Activated CD4-positive, alpha-beta T cell treated with anti-CD3 and anti-CD28 coated beads, Interleukin-2, amount 10 ng/mL, durations not matched to agents 24 days and 14 days (primary cell): Measurements from ENCODE around the gene SFRP4. TPM values are rescaled to one million over a fixed set of nuclear protein-coding genes. Genes with fewer than 3 reads are reported as not detected.
"Not testable (repeated sequence)": the region's sequence is repeated elsewhere in the genome, so short reads cannot be mapped to it uniquely, and the experiment has no call there.

Experiments
- DNase-seq: peaks from one replicate; pipeline ENCODE4 v3.0.0; 2022
- H3K27ac Mint-ChIP-seq: one replicate; pipeline ENCODE4 v1.8.0; 2022; ENCODE audit warnings: mild to moderate bottlenecking, mixed read lengths
- H3K27me3 Mint-ChIP-seq: one replicate; pipeline ENCODE4 v1.8.0; 2022; ENCODE audit warnings: mixed read lengths
- H3K36me3 Mint-ChIP-seq: one replicate; pipeline ENCODE4 v1.8.0; 2022; ENCODE audit warnings: low read depth, mild to moderate bottlenecking, mixed read lengths
- H3K4me1 Mint-ChIP-seq: one replicate; pipeline ENCODE4 v1.8.0; 2021; ENCODE audit warnings: mixed read lengths
- H3K4me3 Mint-ChIP-seq: one replicate; pipeline ENCODE4 v1.8.0; 2022; ENCODE audit warnings: mild to moderate bottlenecking, moderate library complexity, mixed read lengths
- H3K9me3 Mint-ChIP-seq: one replicate; pipeline ENCODE4 v1.8.0; 2021; ENCODE audit warnings: mixed read lengths
- intact Hi-C: fragments of 100-400 bp; cut with micrococcal nuclease; formaldehyde crosslinking; loops from one replicate; pipeline ENCODE4 v1.15.1; 2023
- total RNA-seq: library from RNA; stranded (reverse); gene quantifications from 2 replicates; pipeline ENCODE4 v1.2.3, GENCODE V29; 2022

Gene SFRP4
- total RNA-seq, result not detected in 2 replicates

- H3K4me1 Mint-ChIP-seq, result peaks cover 8% of the 10 kb centered on the region
- H3K9me3 Mint-ChIP-seq, result no peaks in the 10 kb centered on the region
- no peak for DNase-seq
- intact Hi-C loops, result no loop called here
- peaks cover 62% of the 10 kb centered on the region for H3K27me3 Mint-ChIP-seq
- peak within 1 kb of the TSS; percentile 45 for H3K4me3 Mint-ChIP-seq
- H3K36me3 Mint-ChIP-seq, result no peaks in the 10 kb centered on the region
- H3K27ac Mint-ChIP-seq, result no peak within 1 kb of the TSS
These were observed at the start of gene SFRP4 for GRCh38 chr7:37916673-37917660. Gene SFRP4, minus strand, starts transcription at chr7:37916817. Its CDS starts 280 bp downstream, at chr7:37916537.

GRCh38 chr7:37964196-37964595, 47.6 kb upstream of the SFRP4 start:
- no peaks in the 10 kb centered on the region for H3K4me1 Mint-ChIP-seq
- intact Hi-C loops, result no loop called here
- no peaks in the 10 kb centered on the region for H3K36me3 Mint-ChIP-seq
- H3K27ac Mint-ChIP-seq, result no peak overlapping the region
- H3K4me3 Mint-ChIP-seq, result no peak overlapping the region
- no peak for DNase-seq
- H3K27me3 Mint-ChIP-seq, result peaks cover 2% of the 10 kb centered on the region
- H3K9me3 Mint-ChIP-seq, result no peaks in the 10 kb centered on the region

- no peaks in the 10 kb centered on the region for H3K9me3 Mint-ChIP-seq
- no peak overlapping the region for H3K27ac Mint-ChIP-seq
- no peaks in the 10 kb centered on the region for H3K36me3 Mint-ChIP-seq
- H3K4me3 Mint-ChIP-seq, result no peak overlapping the region
- H3K4me1 Mint-ChIP-seq, result no peaks in the 10 kb centered on the region
- no peaks in the 10 kb centered on the region for H3K27me3 Mint-ChIP-seq
- intact Hi-C loops, result no loop called here
- no peak for DNase-seq
These were observed 44.6 kb upstream of the SFRP4 start for GRCh38 chr7:37961251-37961650.

DNA sequence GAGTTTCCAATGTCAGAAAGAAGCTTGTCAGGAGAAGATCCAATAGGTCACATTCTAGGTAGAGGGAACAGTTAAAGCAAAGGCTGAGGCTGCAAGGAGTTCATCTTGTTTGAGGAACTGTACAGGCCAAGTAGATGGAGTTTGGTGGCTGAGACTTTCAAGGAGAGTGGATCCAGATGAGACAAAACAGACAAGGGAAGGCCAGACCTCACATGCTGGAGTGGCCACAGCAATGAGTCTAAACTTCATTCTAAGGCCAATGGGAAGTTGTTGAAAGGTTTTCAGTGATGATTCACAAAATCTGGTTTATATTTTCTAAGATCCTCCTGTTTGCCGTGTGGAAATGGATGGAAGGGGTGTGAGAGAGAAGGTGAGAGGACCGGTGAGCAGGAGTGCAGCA, 43.9 kb upstream of the SFRP4 start:
- intact Hi-C loops, result no loop called here
- Mint-ChIP-seq H3K4me1 (no peaks in the 10 kb centered on the region), H3K9me3 (no peaks in the 10 kb centered on the region), H3K4me3 (no peak overlapping the region), H3K27me3 (peaks cover 3% of the 10 kb centered on the region), H3K36me3 (no peaks in the 10 kb centered on the region), H3K27ac (no peak overlapping the region)
- DNase-seq, result no peak

DNA sequence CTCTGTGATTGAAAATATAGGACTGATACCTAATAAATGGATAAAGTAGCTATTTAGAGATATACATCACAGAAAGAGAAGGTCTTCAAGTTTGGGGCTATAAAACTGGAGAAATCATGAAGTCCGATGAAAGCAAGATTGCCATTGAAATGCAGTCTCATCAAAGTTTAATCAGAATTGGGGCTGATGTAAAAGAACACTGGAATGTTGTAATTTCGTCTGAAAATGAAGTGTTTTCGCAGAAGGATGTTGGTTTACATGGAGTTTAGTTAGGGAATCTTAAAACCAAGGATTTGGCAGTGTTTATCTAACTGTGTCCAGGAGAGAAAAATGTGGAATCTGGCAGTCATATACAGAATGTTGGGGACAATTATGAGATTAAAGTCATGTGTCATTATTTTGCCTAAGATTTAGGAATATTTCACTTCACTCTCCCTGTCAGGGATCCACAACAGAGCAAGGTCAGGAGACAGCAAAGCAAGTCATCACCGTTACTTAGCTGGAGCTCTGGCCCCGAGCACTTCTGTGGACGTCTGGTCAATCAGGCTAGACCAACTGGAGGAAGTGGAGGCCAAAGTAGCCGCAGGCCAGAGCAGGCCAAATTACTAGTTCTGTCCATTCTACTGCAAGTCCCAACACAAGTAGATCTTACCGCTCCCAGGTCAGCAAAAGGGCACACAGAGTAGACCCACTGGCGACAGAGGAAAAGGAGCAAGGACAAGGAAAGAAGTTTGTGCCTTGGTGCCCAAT, 40.8 kb upstream of the SFRP4 start:
- Mint-ChIP-seq H3K27me3 (peaks cover 3% of the 10 kb centered on the region), H3K27ac (no peak overlapping the region), H3K36me3 (no peaks in the 10 kb centered on the region), H3K4me1 (no peaks in the 10 kb centered on the region), H3K4me3 (no peak overlapping the region), H3K9me3 (no peaks in the 10 kb centered on the region)
- intact Hi-C loops, result no loop called here
- DNase-seq, result no peak

- Mint-ChIP-seq H3K36me3 (no peaks in the 10 kb centered on the region), H3K4me1 (no peaks in the 10 kb centered on the region), H3K27ac (no peak overlapping the region), H3K4me3 (no peak overlapping the region), H3K9me3 (no peaks in the 10 kb centered on the region), H3K27me3 (peaks cover 3% of the 10 kb centered on the region)
- DNase-seq, result no peak
- intact Hi-C loops, result no loop called here
These were observed 40.2 kb upstream of the SFRP4 start for GRCh38 chr7:37956791-37957190.

GRCh38 chr7:37954217-37954616, 37.6 kb upstream of the SFRP4 start:
- DNase-seq, H3K4me1 Mint-ChIP-seq, H3K27me3 Mint-ChIP-seq, intact Hi-C loops, H3K9me3 Mint-ChIP-seq, H3K36me3 Mint-ChIP-seq, H3K27ac Mint-ChIP-seq, H3K4me3 Mint-ChIP-seq: not testable (repeated sequence)

DNA sequence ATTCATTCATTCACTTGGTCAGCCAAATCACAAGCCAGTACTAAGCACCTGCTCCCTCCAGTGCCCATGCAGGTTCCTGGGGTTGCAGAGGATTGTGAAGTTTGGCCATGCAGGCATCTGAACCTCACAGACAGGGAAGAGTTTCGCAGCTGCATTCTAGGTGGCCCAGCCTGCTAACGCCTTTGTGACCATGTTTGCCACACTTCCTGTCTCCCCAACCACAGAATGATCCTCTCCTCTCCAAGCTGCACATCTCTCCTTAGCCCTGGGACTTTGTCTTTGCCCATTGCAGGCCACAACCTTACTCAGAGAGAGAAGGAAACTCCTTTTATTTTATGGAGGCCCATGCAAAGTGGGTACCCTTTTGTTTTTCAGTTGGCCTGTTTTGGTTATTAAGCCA, 35.6 kb upstream of the SFRP4 start:
- Mint-ChIP-seq H3K4me1 (no peaks in the 10 kb centered on the region), H3K27me3 (peaks cover 3% of the 10 kb centered on the region), H3K36me3 (no peaks in the 10 kb centered on the region), H3K27ac (no peak overlapping the region), H3K4me3 (no peak overlapping the region), H3K9me3 (no peaks in the 10 kb centered on the region)
- intact Hi-C loops, result no loop called here
- DNase-seq, result no peak

DNA sequence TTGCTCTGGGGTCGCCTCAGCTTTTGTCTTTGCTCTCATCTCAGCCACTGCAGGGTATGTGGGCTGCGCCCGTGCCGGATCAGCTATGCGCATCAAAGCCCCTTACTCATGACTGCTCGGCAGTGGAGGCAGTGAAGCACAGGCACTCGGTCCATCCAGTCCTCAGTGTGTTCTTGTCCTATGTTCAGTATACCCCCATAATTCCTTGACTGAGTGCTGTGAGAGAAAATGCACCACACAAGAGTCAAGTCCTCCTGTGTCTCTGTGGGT, 31.3 kb upstream of the SFRP4 start:
- H3K4me1 Mint-ChIP-seq, result no peaks in the 10 kb centered on the region
- DNase-seq, result no peak
- H3K36me3 Mint-ChIP-seq, result no peaks in the 10 kb centered on the region
- no peak overlapping the region for H3K4me3 Mint-ChIP-seq
- no peak overlapping the region for H3K27ac Mint-ChIP-seq
- intact Hi-C loops, result no loop called here
- H3K9me3 Mint-ChIP-seq, result no peaks in the 10 kb centered on the region
- H3K27me3 Mint-ChIP-seq, result no peaks in the 10 kb centered on the region

- no peak for DNase-seq
- H3K4me3 Mint-ChIP-seq, result no peak overlapping the region
- no peak overlapping the region for H3K27ac Mint-ChIP-seq
- intact Hi-C loops, result no loop called here
- H3K9me3 Mint-ChIP-seq, result no peaks in the 10 kb centered on the region
- no peaks in the 10 kb centered on the region for H3K4me1 Mint-ChIP-seq
- H3K27me3 Mint-ChIP-seq, result no peaks in the 10 kb centered on the region
- no peaks in the 10 kb centered on the region for H3K36me3 Mint-ChIP-seq
These were observed 30.7 kb upstream of the SFRP4 start for GRCh38 chr7:37947138-37947940.

DNA sequence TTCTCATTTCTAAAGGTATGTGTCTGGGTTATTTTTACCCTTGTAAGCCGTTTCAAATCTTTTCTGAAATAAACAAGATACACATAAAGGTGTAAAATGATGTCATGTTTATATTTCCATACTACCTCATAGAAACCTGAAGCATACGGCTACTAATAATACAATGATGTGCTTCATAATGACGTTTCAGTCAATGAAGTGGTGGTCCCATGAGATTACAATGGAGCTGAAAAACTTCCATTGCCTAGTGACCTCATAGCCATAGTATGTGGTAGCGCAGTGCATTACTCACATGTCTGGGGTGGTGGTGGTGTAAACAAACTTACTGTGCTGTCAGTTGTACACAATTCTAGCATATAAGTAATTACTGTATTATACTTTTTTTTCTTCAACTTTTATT, 28.7 kb upstream of the SFRP4 start:
- Mint-ChIP-seq H3K27me3 (no peaks in the 10 kb centered on the region), H3K9me3 (no peaks in the 10 kb centered on the region), H3K4me3 (no peak overlapping the region), H3K36me3 (no peaks in the 10 kb centered on the region), H3K4me1 (no peaks in the 10 kb centered on the region), H3K27ac (no peak overlapping the region)
- DNase-seq, result no peak
- intact Hi-C loops, result no loop called here

- Mint-ChIP-seq H3K4me1 (no peaks in the 10 kb centered on the region), H3K4me3 (no peak overlapping the region), H3K27me3 (no peaks in the 10 kb centered on the region), H3K9me3 (no peaks in the 10 kb centered on the region), H3K27ac (no peak overlapping the region), H3K36me3 (no peaks in the 10 kb centered on the region)
- intact Hi-C loops, result no loop called here
- DNase-seq, result no peak
These were observed 28.1 kb upstream of the SFRP4 start for GRCh38 chr7:37944737-37945054.

DNA sequence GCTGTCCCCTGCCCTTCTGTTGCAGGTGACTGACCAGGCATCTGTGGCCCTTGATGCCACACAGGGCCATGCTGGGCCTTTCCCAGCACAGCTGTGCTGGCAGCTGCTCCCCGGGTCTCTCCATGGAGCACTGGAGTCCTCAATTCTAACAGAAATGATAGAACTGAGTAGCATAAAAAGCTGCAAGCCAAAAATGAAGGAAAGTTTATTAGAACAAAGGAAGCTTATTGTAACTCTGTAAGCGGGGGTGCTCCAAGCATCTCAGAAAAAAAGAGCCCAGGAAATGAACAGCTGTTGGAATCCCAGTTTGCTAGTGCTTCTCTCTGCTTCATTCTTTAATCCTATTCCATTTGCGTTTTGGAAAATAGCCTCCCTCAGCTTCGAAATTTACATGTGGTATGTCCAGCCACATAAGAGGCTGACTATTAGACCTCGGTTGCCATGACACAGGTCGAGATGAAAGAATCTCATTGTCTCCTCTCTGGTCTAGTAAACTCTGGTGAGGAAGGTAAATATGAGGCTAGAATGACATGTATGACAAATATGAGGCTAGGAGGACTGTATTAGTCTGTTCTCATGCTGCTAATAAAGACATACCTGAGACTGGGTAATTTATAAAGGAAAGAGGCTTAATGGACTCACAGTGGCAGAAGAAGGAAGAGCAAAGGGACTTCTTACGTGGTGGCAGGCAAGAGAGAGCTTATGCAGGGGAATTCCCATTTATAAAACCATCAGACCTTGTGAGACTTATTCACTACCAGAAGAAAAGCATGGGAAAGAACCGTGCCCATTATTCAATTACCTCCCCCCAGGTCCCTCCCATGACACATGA, 27.5 kb upstream of the SFRP4 start:
- H3K27me3 Mint-ChIP-seq, result no peaks in the 10 kb centered on the region
- intact Hi-C loops, result no loop called here
- H3K4me3 Mint-ChIP-seq, result no peak overlapping the region
- H3K36me3 Mint-ChIP-seq, result no peaks in the 10 kb centered on the region
- no peaks in the 10 kb centered on the region for H3K4me1 Mint-ChIP-seq
- DNase-seq, result no peak
- no peaks in the 10 kb centered on the region for H3K9me3 Mint-ChIP-seq
- H3K27ac Mint-ChIP-seq, result no peak overlapping the region
